H4 (cell line): ENCODE results near the gene SPN. TPM values are rescaled to one million over a fixed set of nuclear protein-coding genes. Genes with fewer than 3 reads are reported as not detected.
A peak's percentile ranks its signal among the peaks of the same experiment; 100 is the strongest.
"Not testable (repeated sequence)": the region's sequence is repeated elsewhere in the genome, so short reads cannot be mapped to it uniquely, and the experiment has no call there.

Experiments
- DNase-seq: peaks from one replicate; pipeline ENCODE4 v3.0.0-alpha.2; 2015; ENCODE audit warnings: low spot score
- total RNA-seq: library from RNA; depleted of rRNA; stranded (reverse); fragments of >200 nt; shearing (Covaris generic); gene quantifications from 2 replicates; pipeline ENCODE4 v1.2.3, GENCODE V29; 2014

SPN gene
- total RNA-seq, 1 experiment from 2014 or later: 0.70 TPM

DNA sequence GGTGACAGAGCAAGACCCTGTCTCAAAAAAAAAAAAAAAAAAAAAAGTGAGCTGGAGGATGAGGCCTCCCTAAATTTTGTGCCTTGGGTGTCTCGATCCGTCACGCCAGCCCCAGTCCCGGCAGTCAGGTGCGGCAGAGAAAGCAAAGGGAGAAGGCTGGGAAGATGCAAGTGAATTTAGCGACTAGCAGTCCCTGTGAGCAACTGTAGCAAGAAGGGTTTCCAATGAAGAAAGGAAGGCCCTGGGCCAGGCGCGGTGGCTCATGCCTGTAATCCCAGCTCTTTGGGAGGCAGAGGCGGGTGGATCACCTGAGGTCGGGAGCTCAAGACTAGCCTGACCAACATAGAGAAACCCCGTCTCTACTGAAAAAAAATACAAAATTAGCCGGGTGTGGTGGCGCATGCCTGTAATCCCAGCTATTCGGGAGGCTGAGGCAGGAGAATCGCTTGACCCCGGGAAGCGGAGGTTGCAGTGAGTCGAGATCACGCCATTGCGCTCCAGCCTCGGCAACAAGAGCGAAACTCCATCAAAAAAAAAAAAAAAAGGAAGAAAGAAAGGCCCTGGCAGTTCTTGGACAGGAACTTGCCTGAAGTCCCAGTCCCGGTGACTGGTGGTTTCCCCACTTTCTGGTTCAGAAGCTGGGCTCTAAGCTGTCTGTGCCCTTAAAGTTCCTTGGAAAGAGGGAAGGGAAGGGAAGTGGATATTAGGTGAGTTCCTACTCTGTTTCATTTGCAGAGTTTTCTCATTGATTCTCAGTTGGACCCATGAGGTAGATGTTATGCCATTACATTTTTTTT, 14.1 kb downstream of the SPN start:
- DNase-seq: no peak

DNA sequence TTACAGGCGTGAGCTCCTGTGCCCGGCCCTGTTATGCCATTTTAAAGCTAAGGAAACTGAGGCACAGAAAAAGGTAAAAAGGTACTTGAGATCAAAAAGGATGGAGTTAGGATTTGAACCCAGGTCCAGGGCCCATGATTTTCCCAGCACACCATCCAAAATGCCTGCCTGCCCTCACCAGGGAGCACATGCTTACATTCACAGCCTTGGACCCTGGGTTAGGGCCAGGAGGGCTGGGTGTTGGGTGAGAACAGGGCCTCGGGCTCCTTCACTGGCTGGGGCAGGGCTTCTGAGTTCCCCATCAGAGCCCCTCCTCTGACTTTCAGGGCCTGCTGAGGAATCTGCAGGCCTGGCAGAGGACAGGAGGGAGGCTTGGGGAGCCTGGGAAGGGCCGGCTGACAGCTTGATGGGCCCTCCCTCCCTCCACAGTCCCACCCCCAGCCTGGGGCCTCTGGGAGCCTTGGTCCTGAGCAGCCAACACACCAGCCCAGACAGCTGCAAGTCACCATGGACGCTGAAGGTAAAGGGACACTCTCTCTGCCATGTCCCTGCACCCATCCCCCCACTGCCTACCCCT, 15.7 kb downstream of the SPN start, which contains the start of gene QPRT:
TSS of gene QPRT (plus strand) at position 490 of the 577 bp plus-strand sequence. CDS start at position 508, 18 bp downstream.
- no peak for DNase-seq

DNA sequence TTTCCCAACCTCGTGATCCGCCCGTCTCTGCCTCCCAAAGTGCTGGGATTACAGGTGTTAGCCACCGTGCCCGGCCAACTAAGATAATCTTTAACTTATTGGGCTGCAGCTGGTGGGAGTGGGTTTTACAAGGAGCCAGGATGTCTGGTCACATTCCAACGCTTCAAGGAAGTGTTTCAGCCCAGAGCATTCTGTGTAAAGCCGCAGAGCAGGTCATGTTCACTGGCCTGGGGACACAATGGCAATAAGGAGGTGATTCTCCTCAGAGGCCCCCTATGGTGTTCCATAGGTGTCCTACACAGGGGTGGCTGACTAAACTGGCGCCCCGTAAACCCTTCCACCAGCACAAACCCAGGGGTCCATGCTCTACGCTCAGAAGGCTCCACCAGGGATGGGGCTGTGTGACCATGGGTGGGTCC, 17.1 kb downstream of the SPN start:
- DNase-seq: no peak

DNA sequence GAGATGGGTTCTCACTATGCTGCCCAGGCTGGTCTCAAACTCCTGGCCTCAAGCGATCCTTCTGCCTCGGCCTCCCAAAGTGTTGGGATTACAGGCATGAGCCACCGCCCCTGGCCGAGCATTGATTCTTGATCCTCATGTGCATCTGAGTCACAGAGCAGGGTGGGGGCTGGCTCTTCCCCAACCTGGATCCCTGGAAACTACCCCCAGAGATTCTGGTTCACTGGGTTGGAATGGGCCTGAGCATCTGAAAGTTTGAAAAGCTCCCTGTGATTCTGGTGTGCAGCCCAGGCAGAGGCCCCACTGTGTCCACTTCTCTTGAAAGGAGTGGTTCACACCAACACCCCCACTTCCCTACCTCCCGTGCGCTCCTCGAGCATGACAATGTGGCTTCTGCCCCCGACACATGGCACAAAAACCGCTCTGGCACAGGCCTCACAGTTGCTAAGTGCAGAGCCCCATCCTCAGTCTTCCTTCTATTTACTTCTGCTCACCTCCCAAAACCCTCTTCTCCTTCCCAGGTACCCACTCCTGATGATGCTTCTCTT, 20.6 kb downstream of the SPN start:
- no peak for DNase-seq

DNA sequence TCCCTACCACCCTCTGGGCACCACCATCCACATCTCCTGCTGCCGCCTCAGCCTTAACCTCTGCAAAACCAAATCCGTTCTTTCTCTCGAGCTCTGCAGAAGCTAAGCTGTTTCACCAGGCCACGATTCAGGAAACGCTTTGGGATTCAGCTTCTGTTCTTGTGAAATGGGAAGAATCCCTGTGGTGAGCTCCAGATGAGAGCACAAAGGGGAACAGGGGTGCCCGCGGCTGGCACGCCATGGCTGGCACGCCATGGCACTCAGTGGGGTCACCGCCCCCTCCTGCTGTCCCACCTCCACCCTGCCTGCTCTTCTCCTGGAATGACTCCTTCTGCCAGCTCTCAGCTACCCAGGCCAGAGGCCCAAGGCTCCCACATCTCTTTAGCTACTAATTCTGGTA, 21.6 kb downstream of the SPN start:
- no peak for DNase-seq

DNA sequence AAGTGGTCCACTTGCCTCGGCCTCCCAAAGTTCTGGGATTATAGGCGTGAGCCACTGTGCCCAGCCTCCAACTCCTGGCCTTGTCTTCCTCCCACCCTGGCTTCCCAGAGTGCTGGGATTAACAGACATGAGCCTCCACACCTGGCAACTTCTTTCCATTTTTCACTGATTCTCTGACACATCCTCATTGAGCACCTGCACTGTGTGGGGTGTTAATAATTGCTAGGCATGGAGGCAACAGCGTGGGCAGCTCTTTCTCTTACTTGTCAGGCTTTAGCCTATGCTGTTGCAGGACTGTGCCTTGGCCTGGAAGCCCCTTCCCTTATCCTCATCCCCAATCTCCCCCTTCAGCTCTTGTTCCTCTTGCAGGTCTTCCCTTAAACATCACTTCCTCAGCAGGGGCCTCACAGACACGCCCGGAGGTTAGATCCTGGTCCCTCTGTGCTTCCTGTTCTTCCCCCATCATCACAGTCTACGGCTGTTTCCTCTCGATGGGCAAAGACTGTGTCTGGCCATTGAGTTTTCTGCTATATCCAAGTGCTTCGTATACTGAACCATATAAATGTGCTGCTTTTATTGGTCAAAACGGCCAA, 23.8 kb downstream of the SPN start:
- DNase-seq: no peak

DNA sequence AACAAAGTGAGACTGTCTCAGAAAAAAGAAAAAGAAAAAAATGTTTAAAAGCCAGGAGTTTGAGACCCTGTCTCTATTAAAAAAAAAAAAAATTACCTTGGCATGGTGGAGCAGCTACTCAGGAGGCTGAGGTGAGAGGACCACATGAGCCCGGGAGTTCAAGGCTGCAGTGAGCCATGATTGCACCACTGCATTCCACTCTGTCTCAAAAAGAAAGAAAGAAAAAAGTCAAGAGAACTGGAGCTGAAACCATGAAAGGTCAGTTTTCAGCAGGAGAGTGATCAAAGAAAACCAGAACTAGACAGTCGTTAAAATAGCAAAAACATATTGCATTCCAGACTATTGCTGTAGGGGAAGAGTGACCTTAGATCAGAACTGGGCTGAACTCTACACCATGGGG, 24.7 kb downstream of the SPN start:
- DNase-seq: no peak

DNA sequence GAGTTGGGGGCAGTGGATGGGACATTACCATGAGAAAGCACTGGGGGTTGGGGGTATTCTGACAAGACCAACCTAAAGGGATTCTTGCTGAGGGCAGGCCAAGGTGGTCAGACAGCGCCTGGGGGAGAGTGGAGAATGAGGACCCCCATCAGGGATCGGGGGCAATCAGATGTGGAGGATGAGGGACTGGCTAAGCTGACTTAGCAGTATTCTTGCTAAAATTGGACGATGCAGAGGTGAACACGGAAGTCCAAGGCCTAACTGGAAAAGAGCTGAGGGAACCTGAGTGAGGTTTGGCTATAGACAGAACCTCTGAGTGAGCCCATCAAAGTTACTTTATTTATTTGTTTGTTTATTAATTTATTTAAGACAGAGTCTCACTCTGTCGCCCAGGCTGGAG, 25.1 kb downstream of the SPN start:
- no peak for DNase-seq

DNA sequence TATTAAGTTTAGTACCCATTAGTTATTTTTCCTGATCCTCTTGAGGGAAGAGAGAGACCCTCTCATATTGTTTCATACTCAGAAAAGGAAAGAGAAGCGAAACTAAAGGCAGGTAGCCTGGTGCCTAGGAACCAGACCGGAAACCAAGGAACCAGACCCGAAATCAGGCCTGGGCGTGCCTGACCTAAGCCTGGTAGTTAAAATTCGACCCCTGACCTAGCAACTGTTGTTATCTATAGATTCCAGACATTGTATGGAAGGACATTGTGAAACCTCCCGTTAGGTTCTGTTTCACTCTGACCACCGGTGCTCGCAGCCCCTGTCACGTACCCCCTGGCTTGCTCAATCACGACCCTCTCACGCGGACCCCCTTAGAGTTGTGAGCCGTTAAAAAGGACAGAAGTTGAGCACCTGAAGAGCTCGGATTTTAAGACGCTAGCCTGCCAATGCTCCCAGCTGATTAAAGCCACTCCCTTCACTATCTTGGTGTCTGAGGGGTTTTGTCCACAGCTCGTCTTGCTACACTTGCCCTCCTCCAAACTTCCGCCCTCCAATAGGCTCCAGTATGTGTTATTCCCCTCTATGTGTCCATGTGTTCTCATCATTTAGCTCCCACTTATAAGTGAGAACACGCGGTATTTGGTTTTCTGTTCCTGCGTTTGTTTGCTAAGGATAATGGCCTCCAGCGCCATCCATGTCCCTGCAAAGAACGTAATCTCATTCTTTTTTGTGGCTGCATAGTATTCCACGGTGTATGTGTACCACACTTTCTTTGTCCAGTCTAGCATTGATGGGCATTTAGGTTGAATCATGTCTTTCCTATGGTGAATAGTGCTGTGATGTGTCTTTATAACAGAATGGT, 26.7 kb downstream of the SPN start:
- DNase-seq: not testable (repeated sequence)

DNA sequence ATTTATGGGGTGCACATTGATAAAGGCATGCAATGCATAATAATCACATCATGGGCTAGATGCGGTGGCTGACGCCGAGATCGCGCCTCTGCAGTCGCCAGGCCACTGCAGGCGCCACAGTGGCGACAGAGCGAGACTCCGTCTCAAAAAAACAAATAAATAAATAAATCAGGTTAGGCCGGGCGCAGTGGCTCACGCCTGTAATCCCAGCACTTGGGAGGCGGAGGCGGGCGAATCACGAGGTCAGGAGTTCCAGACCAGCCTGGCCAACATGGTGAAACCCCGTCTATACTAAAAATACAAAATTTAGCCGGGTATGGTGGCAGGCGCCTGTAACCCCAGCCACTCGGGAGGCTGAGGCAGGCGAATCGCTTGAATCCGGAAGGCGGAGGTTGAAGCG, 29.6 kb downstream of the SPN start:
- not testable (repeated sequence) for DNase-seq

DNA sequence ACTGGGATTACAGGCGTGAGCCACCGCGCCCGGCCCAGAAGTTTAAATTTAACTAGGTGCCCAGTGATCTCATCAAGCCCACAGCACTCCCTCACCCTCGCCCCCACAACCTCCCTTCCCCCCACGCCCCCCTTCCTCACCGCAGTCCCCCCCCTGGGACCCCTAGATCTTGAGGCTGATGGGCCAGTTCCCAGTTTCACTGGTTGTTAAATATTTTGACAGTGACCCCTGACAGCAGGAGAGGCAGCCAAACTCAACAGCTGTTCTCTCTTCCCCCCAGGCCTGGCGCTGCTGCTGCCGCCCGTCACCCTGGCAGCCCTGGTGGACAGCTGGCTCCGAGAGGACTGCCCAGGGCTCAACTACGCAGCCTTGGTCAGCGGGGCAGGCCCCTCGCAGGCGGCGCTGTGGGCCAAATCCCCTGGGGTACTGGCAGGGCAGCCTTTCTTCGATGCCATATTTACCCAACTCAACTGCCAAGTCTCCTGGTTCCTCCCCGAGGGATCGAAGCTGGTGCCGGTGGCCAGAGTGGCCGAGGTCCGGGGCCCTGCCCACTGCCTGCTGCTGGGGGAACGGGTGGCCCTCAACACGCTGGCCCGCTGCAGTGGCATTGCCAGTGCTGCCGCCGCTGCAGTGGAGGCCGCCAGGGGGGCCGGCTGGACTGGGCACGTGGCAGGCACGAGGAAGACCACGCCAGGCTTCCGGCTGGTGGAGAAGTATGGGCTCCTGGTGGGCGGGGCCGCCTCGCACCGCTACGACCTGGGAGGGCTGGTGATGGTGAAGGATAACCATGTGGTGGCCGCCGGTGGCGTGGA, 31.5 kb downstream of the SPN start:
- no peak for DNase-seq

DNA sequence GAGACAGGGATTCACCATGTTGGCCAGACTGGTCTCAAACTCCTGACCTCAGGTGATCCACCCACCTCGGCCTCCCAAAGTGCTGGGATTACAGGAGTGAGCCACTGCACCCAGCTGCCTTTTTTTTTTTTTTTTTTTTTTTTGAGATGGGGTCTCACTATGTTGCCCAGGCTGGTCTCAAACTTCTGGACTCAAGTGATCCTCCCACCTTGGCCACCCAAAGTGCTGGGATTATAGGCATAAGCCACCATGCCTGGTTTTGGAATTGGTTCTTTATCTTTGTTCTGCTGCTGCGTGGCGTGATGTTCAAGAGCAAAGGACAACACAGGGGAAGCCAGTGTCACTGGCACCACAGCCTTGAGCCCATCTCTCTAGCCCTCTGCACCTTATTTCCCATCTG, 32.6 kb downstream of the SPN start:
- not testable (repeated sequence) for DNase-seq

DNA sequence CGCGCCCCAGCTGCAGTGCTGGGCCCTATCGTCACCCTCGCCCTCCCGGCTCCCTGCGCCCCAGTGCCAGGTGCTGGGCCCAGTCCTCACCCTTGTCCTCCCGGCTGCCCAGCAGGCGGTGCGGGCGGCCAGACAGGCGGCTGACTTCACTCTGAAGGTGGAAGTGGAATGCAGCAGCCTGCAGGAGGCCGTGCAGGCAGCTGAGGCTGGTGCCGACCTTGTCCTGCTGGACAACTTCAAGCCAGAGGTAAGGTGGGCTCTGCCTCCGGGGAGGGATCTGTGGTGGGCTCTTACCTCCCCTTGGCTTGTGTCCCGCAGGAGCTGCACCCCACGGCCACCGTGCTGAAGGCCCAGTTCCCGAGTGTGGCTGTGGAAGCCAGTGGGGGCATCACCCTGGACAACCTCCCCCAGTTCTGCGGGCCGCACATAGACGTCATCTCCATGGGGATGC, 33.9 kb downstream of the SPN start:
- no peak for DNase-seq

DNA sequence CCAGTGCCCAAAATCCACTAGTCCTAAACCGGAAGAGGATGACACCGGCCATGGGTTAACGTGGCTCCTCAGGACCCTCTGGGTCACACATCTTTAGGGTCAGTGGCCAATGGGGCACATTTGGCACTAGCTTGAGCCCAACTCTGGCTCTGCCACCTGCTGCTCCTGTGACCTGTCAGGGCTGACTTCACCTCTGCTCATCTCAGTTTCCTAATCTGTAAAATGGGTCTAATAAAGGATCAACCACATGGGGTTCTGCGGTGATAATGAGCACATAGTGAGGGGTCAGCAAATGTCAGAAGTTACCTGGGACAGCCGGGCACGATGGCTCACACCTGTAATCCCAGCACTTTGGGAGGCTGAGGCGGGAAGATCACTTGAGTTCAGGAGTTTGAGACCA, 34.3 kb downstream of the SPN start:
- DNase-seq: no peak

DNA sequence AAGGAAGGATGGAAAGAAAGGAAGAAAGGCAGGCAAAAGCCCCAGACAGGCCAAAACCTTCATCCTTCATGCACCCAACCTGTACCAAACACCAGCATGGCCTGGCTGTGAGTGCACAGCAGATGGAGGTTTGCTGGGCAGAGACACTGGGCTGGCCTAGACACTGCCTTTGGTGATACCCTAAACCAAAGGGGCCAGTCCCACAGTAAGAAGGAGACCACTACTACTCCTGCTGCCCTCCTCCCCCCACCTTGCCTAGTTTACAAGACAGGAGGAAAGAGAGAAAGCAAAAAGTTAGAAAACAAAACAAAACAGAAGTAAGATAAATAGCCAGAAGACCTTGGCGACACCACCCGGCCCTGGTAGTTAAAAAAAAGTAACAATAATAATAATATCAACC, 35.0 kb downstream of the SPN start:
- no peak for DNase-seq

DNA sequence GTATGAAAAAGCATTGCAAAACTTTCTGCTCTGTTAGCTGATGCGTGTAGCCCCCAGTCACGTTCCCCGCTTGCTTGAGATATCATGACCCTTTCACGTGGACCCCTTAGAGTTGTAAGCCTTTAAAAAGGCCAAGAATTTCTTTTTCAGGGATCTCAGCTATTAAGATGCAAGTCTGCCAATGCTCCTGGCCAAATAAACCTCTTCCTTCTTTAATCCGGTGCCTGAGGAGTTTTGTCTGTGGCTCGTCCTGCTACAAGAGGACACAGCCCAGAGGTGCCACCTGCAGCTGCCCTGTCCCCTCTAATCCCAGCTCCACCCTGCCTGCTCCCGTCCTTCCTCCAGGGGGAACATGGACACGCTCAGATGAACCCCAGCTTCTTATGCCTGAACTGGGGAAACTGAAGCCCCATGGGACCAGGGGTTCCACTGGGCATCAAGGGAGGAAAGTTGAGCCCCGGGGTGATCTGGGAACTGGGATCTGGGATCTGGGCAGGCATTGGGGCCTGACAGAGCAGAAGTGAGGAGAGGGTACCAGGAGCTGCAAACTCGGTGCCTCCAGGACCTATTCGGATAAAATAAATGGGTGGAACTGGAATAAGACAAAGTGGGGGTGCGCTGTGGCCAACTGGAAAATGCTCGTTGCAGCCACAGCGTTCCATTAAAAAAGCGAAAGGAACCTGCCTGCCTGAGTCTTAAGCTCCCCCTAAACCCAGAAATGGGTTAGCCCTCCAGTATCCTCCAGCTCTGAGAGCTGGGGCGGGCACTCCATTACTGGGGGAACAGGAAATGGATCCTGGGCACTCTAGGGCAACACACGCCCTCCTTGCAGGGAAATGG, 35.7 kb downstream of the SPN start:
- no peak for DNase-seq

DNA sequence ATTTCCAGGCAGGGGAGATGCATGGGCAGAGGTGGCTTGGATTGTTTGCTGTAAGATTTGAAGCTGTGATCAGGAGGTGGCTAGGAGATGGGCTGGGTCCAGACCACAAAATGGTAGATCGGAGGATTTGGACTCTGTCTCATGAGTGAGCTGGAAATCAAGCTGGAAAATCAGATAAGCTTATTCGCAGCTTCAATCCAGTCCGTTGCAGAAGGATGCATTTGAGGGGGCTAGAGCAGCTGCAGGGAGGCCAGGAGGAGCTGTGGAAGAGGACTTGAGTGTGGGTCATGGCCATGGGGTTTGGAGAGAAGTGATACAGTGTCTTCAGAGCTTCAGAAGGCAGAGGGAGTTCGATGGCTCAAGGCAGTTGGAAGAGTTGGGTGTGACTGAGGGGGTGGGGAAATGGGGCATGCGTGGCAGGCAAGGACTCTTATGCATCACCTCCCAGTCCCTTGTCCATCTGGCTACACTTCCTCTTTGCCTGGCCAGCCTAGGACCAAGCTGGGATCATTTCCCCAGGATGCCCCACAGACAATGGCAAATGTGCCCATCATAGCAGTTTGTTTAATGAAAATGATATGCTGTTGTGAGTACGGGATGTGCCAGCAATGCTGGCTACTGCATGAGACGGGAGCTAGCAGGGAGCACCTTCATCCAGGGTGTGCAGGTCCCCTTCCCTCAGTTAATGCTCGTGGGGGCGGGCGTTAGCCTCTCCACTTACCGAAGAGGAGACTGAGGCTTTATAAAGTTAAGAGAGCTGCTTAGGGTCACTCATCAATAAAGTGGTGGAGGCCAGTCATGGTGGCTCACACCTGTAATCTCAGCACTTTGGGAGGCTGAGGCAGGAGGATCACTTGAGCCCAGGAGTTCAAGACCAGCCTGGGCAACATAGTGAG, 36.5 kb downstream of the SPN start:
- no peak for DNase-seq

DNA sequence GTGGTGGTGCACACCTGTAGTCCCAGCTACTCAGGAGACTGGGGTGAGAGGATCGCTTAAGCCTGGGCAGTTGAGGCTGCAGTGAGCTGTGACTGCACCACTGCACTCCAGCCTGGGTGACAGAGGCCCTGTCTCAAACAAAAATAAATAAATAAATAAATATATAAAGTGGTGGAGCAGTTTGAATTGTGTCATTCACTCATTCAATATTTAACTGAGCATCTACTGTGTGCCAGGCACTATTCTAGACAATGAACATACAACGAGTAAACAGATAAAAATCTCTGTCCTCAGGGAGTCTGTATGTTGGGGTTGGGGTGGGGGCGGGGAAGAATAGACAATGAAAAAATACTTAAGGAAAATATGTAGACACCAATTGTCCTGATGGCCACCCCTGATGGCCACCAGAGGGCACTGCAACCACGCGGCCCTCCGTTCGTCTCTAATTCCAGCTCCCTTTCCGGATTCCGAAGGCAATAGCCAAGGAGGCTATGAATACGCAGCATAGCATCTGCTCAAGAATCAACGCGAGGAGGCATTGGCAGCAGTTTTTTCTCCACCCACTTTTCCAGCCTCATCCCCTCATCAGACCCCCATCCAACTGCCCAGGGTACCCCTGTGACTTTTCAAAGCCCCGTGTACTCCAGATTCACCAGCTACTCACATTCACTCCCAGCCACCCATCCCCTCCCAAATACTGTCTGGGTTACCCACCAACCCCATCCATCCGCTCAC, 37.4 kb downstream of the SPN start:
- peak; percentile 82 for DNase-seq
